KG1 (cell line): ENCODE data around the gene CCL20.

Experiments used
- DNase-seq: peaks from one replicate; lab custom pipeline; 2025; lab: John Stamatoyannopoulos, UW

Gene CCL20

GRCh38 chr2:227804975-227805374 lies 8.7 kb upstream of the CCL20 start:
- DNase-seq = no peak

GRCh38 chr2:227805578-227805977 lies 8.1 kb upstream of the CCL20 start:
- no peak for DNase-seq

- DNase-seq = no peak
Observed at GRCh38 chr2:227808936-227809335, 4.7 kb upstream of the CCL20 start.

GRCh38 chr2:227812001-227812400 lies 1.6 kb upstream of the CCL20 start:
- no peak for DNase-seq

- no peak for DNase-seq
Observed at GRCh38 chr2:227813229-227813561, 447 bp upstream of the CCL20 start.

DNA sequence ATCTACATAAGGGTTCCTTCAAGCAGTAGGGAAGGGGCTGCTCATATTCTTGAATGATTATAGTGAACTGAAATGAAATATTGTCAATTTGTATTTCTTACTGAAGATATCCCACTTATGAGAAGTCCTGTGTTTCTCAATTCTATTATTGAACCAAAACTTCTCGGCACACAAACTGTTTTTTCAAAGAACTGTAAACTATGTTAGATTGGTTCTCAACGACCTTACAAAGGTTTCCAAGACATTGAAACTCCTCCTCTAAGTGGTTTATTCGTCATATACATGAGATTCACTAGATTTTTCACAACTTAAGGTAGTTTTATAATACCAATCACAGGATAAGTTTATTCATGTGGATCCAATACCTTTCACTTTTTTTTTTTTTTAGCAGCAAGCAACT lies 1.4 kb downstream of the CCL20 start:
- no peak for DNase-seq

DNA sequence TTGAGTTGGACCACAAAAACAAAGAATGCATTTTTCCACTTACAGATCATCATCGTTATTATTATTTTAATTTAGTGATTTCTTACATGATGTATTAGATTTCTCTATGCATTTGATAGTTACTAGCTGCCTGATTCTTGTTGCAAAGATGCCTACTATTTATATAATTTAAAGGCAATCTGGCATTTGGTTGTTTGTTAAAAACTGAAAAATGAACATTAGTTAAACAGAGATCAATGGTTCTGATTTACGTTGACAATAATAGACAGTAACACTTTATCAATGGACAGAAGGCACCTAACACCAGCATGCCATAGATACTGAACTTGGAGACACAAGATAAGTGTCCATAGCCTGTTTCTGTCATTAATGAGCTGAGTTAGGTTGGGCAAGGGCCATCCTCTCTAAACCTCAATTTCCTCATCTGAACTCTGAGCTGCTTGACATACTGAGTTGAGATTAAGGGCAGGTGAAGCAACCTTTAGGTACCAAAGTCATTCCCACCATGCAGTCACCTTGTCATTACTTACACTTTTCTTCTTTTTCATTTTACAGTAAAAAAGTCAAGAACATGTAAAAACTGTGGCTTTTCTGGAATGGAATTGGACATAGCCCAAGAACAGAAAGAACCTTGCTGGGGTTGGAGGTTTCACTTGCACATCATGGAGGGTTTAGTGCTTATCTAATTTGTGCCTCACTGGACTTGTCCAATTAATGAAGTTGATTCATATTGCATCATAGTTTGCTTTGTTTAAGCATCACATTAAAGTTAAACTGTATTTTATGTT lies 3.1 kb downstream of the CCL20 start:
- DNase-seq = no peak

DNA sequence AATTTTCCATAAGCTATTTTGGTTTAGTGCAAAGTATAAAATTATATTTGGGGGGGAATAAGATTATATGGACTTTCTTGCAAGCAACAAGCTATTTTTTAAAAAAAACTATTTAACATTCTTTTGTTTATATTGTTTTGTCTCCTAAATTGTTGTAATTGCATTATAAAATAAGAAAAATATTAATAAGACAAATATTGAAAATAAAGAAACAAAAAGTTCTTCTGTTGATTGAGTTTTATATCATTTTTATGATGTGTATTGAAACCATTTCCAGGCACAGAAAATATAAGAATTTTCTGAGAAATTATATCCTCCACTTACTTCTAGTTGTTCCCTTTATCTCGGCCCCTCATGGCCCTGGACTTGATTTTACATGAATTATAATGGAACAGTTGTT lies 3.7 kb downstream of the CCL20 start:
- no peak for DNase-seq

DNA sequence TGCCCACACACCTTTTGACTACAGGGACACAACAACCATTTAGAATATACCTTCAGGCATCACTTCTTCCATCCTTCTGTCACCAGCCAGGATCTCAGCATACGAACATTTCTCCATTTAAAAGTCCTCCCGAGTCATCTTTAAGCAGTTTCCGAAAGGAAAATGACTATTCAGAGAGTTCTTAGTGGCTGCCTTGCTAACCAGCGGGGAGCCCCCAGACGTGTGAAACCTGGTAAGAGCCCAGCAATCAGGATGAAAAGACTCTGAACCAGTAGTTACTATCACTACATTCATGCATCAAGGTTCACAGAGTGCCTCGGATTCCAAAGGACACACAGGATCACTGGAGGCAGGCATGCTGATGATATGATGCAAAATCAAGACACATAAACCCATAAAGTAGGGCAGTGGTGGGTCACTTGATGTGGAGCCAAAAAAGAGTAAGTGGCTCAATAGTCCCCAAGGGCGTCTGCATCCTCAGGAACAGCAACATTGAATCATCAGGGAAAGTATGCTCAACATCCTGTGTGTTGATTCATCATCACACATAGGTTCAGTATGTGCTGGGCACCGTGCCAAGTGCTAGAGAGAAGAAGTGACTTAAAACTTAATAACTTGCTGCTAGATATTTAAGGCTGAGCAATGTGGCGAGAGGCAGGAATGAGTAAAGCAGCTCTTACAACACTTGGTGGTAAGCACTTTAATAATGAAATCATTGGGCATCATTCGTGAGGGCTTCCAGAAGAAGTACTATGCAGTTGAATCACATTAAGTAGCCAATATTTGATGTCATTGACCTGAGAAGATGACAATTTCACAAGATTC lies 4.4 kb downstream of the CCL20 start:
- peak; percentile 12 for DNase-seq

GRCh38 chr2:227818675-227819397 lies 5.2 kb downstream of the CCL20 start:
- no peak for DNase-seq

GRCh38 chr2:227819398-227819697 lies 5.7 kb downstream of the CCL20 start:
- DNase-seq = no peak

DNA sequence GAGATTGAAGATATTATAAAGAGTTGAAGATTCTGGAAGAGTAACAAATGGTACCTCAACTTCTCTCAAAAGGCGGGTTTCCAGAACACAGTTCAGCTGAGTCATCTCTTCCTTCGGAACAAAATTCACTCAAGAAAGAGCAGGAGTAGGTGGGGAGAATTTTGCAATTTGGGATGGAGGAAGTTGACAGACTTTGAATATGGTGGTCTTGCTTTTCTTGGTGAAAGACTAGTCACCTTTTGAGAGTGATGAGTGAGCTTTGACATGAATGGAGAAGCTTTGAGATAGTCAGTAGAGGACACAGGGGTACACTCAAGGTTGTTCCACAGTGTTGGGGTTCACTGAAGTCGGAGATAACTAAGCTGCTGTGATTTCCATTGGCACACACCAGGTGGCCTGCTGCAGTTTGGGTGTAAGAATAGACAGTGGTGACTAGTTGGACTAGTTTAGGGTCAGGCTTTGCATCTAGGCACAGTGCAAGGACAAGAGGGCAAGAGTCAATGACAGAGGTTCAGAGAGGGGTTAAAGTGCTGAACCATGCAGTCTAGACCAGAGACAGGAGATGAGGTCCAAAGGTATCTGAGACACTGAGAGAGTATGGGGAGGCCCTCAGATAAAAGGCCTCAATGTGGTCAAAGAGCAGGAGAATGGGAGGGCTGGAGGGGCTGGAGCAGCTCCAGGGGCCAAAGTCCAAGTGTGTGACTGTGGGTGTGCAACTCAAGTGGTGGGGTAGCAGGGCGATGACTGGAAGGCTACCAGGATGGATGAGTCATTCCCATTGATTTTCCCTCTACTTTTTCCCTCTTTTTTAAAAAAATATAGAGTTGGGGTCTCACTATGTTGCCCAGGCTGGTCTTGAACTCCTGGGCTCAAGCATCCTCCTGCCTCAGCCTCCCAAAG lies 7.7 kb downstream of the CCL20 start:
- DNase-seq = no peak

DNA sequence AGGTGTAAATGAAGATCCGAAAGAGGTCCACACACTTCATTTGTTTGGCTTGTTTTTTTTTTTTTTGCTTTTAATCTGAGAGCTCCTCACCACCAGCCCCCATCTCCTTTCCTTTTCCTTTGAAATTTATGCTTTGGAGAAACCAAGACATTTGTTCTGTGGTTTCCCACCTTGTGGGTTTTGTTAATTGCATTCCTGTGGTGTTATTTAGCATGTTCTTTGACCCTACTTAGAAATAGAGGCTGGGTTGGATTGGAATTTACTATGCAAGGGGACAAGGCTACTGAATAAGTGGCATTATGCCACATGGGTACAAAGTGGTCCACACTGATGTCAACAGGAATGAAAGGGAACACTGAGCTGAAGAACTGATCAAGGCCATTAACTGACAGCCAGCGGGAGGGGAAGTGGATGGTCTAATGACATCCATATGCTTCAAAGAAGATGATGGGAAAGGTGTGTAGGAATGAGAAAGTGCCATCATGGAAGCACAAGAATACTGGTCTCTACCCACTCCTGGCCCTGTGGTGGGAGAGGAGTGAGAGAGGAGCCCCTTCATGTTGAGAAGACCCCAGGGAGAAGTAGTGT lies 8.9 kb downstream of the CCL20 start:
- no peak for DNase-seq

- DNase-seq = no peak
Observed at GRCh38 chr2:227823922-227824321, 10.3 kb downstream of the CCL20 start.

DNA sequence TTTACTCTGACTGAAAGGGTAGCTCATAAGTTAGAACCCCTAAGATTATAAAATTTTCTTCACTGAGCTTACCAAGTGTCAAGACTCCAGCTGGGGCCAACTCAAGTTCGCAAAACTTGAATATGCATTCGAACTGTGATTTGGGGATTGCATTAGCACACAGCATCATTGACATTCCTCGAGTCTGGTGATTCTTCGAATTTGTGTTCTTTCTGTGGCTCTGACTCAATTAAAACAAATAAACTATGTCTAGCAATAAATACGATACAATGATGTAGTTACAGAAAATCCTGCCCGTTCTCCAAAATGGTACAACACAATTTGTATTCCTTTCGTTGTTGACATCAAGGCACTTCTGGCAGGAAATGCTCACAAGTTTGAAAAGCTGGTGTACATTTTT lies 11.1 kb downstream of the CCL20 start:
- DNase-seq = no peak

- DNase-seq = no peak
Observed at GRCh38 chr2:227826019-227826521, 12.4 kb downstream of the CCL20 start.

- DNase-seq = no peak
Observed at GRCh38 chr2:227826563-227826962, 12.9 kb downstream of the CCL20 start.

GRCh38 chr2:227827143-227827542 lies 13.5 kb downstream of the CCL20 start:
- no peak for DNase-seq

DNA sequence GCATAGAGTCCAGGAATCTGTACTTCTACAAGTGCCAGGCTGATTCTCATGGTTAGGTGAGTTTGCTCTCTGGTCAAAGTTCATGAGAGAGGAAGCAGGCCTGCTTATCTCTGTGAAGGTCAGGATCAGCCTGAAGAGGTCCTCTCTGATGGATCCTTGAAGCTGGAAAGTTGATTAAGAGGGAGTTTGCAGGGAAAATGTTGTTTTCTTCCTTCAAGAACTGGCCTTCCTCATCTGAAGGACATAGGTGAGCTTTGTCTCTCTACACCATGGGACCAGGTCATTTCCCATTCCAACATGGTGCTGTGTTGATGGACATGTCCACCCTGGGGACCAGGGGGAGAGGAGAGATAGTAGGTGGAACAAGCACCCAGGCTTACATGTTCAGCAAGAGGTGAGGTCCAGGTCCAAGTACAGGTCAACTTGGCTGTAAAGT lies 14.9 kb downstream of the CCL20 start:
- no peak for DNase-seq

DNA sequence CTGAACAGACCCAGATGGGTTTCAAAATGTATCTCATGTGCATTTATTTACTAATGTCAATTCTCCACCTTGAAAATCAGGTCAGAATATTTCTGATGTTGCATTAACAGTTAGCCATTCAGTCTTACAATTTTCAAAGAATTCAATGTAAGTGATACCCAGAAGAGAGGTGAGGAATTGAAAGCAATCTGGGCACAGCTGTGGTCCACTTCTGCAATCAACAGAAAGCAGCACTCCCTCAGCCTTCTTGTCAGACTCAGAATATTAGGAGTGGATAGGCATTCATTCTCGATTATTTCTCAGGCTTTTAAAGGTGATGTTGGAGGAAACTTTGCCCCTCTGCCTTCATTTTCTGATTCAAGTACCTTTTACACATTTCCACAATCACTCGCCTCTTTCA lies 15.7 kb downstream of the CCL20 start:
- DNase-seq = no peak

DNA sequence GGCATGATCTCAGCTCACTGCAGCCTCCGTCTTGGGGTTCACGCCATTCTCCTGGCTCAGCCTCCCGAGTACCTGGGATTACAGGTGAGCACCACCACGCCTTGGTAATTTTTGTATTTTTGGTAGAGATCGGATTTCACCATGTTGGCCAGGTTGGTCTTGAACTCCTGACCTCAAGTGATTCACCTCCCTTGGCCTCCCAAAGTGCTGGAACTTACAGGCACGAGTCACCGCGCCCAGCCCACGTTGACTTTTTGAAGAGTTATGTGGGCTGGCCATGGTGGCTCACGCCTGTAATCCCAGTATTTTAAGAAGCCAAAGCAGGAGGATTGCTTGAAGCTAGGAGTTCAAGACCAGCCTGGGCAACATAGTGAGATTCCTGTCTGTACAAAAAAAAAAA lies 20.8 kb downstream of the CCL20 start:
- DNase-seq = no peak
